D341Med (cell line): ENCODE data around the gene CLECL1.

Experiments
- DNase-seq: peaks from one replicate; pipeline ENCODE4 v3.0.0; 2012; ENCODE audit warnings: low spot score

CLECL1 gene

DNA sequence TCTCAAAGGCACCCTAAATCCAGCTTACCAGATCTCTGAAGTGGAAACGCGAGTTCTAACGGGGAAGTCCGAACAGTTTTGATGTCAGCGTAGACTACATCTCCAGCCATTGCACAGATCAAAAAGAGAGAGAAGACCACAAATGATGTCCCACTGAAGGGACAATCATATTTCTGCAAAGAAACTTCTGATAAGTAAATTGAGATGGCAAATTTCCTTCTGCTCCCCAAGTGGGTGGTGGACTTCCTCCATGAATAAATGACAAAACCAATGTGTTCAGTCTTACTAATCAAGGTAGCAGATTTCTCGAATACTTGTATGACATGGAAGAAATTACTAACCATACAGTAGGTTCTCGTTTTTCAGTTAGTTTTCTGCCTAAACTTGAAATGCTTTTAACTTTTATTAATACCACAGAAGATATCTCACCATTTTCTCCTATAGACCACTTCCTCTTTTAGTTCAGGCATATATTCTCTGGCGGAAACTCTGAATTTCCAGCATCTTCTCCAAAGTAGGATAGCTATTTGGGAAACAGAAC is at the start of gene CLECL1:
CLECL1 (minus strand) TSS at position 177 of the 541 bp plus-strand sequence.
- no peak for DNase-seq

DNA sequence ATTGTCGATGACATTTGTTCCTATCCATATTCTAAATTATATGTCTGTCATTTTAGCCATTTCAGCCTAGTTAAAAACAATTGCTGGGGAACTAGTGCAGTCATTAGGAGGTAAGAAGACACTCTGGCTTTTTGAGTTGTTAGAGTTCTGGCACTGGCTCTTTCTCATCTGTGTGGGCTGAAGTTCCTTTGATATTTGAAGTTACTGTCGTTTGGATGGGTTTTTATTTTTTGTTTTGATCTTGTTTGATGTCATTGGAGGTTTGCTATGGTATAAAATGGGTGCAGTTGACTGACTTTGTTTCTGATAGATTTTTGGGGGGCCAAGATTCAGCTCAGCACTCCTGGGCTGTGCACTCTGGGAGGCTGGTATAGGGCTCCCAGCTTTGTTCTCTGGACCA is 48.5 kb upstream of the CLECL1 start:
- DNase-seq: no peak

GRCh38 chr12:9779209-9779608 is 46.3 kb upstream of the CLECL1 start:
- no peak for DNase-seq

GRCh38 chr12:9776781-9777180 is 43.9 kb upstream of the CLECL1 start:
- DNase-seq: no peak

GRCh38 chr12:9773216-9773877 is 40.5 kb upstream of the CLECL1 start:
- DNase-seq: no peak

GRCh38 chr12:9763025-9763424 is 30.1 kb upstream of the CLECL1 start:
- no peak for DNase-seq

- no peak for DNase-seq
Observed at GRCh38 chr12:9762369-9762768, 29.5 kb upstream of the CLECL1 start.

- DNase-seq: no peak
Observed at GRCh38 chr12:9761419-9761781, 28.5 kb upstream of the CLECL1 start.

GRCh38 chr12:9760699-9761418 is 28.0 kb upstream of the CLECL1 start, which contains the start of gene CD69:
Gene CD69, minus strand, starts transcription at chr12:9760901. Its CDS starts 81 bp downstream, at chr12:9760820.
- no peak for DNase-seq

DNA sequence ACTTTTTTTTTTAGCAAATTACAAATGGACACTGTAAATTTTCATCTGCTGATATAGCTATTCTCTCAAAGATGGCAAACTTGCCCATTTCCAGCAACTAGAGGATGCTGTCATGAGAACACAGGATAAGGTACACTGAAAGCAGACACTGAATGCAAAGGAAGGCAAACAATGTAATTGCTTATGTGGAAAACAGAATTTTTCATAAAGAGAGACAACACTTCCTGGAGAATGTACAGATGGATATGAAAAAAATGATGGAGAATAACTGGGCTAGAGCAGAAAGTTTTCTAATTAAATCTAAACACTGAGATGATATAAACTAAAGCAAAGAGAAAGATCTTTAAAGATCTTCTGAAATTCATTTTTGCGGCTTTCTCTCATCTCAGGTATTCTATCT is 27.2 kb upstream of the CLECL1 start:
- no peak for DNase-seq

- no peak for DNase-seq
Observed at GRCh38 chr12:9759694-9760093, 26.8 kb upstream of the CLECL1 start.

DNA sequence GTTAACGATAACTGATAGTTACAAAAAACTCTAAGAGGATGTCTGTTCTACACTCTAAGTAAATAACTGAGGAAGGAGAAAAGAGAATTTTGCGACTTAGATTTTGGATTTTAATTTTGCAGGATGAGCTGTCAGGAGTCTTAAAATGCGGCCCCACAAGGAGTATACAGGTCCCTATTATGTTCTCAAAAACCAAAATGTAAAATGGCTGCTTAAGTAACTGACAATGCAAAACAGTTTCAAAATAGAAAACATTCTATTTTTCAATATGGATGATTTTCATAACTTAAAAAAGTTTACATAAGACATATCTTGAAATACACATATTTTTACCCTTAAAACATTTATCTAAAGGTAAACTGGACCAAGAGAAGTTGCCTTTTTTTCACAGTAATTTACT is 25.2 kb upstream of the CLECL1 start:
- DNase-seq: no peak

DNA sequence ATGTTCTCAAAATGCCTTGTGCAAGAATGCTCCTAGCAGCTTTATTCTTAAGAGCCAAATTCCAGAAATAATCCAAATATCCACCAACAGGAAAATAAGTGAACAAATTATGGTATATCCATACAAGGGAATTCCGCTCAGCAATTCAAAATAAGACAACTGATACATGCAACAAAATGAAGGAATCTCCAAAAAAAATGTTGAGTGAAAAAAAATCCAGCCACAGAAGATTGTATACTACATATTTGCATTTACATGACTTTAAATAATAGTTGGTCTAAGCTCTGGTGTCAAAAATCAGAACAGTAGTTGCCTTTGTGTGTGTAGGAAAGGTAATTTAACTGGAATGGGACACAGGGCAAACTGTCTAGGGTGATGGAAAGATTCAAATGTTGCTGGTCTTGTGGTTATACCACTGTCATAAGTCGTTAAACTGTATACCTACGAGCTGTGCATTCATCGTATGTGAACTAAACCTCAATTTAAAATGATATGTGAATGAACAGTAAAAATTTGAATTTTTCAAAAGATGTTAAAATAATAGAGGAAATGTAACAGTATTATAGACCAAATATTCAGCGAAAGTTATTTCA is 24.6 kb upstream of the CLECL1 start:
- no peak for DNase-seq

GRCh38 chr12:9756706-9757105 is 23.8 kb upstream of the CLECL1 start:
- DNase-seq: no peak

GRCh38 chr12:9756170-9756569 is 23.3 kb upstream of the CLECL1 start:
- no peak for DNase-seq

GRCh38 chr12:9755567-9755966 is 22.7 kb upstream of the CLECL1 start:
- DNase-seq: no peak

DNA sequence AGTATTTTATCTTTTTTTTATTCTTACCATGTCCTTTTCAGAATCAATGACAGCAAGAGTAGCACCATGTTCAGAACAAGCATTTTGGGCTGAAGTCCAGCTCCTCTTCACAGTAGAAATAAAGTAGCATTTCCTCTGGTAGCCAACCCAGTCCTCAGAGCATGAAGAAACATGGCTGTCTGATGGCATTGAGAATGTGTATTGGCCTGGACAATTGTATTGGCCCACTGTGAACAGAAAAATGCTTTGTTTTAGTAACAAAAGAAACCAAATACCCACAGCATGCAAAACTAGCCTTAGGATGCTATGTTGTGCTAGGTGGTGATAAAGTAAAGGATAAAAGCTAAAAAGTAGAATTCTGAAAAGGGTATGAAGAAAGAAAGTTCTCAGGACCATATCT is 22.1 kb upstream of the CLECL1 start:
- no peak for DNase-seq

DNA sequence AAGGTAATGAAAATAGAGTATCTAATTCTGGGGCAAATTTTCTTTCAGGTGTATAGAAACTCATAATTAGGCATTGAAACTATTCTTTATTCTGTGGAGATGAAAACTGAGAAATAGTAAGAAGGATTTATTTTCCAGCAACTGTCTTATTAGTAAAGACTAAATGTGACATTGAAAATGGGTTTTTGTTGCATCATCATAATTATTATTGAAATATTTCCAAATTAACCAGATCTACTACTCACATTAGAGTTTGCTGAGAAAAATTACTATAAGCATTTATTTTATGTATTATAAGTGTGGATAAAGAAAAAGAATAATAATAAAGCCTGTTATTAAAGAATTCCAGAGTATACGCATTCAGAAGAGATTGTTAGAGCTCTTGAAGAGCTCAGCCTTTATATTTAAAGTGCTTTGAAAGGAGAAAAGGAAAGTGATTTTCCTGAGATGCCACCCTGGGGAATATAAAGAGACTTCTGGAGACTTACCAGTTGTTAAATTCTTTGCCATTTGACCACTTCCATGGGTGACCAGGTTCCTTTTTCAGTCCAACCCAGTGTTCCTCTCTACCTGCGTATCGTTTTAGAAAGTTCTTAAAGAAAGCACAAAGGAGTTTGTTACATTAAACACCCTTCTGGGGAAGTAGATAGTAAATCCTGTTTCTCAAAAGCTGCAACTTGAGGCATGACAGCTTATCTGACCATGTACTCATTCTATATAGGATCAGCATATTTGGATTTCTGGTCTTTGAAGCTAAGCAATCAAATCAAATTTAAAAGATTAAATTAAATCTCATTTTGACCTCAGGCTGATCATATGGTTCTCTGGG is 21.4 kb upstream of the CLECL1 start:
- DNase-seq: no peak

DNA sequence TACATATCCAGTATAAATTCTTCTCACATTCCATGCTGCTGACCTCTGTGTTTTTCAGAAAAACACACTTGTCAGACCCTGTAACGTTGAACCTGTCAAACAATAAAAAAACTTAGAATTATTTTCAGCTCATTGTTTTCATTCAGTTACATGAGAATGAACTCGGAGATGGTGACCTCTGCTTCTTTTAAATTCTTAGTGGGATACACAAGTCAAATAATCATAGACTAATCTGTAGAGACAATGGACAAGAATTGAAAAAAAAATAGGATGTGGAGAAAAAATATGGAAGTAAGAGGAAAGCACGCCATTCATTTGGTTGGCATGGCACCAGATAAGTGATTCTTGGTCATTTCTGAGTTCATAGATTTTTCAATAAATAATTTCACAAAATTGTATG is 20.6 kb upstream of the CLECL1 start:
- no peak for DNase-seq

DNA sequence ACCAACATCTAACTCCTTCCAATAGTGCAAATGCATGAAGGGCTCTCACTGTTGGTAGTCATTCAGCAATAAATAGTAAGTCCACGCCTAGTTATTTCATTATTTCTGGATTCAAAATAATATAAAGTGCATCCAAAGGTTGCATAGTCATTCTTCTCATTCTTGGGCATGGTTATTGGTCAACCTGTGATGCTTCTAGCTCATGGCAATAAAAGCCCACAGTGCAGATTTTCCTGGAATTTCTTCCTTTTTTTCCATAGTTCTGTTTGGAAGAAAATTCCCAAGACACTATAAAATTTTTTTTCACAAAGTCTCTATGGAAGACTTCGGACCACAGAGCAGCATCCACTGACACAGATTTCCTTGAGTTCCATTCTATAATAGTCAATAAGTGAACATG is 20.2 kb upstream of the CLECL1 start:
- DNase-seq: no peak

DNA sequence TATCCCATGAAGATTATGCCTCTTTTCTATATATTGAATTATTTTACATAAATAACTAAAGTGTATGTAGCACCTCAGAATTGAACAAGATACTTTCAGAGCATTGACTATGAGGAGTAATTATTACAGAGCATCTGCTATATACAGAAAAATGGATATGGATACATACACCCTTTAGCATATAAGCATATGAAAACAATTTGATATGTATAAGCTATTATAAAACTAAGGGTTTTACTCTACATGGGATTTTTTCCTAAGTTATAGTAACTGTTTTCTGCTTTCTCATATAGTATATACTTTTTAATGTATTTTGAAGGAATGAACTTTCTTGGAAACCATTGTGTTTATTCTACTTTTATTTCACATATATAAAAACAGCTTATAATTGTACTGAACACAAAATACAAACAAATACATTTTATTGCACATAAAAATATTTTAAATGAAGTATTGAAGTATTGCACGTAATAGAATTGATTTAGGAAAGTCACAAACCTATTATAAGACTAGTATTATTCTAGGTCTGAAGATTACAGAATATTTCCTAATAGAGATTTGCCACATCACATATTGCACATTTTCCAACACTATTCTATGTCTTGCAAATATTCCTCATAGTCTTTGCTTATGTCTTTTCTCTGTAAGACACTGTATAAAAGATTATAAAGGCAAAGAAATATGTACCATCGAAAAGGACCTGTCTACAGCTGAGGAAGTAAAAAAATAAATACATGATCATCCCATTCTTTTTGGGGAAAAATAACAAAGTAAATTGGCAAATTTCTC is 19.4 kb upstream of the CLECL1 start:
- no peak for DNase-seq
